Skeletal muscle satellite cell (primary cell): ENCODE data around the gene MICU1.
"Not testable (repeated sequence)": the region's sequence is repeated elsewhere in the genome, so short reads cannot be mapped to it uniquely, and the experiment has no call there.

Experiments used
- H3K27me3 ChIP-seq: 2 replicates; pipeline ENCODE4 v1.7.0; 2013; ENCODE audit warnings: low read length; ENCODE audit not compliant: control insufficient read depth, insufficient read depth
- H3K36me3 ChIP-seq: 2 replicates; pipeline ENCODE4 v1.7.0; 2013; ENCODE audit warnings: mild to moderate bottlenecking, control low read depth, low read length; ENCODE audit not compliant: insufficient read depth
- H3K4me1 ChIP-seq: 2 replicates; pipeline ENCODE4 v1.7.0; 2013; ENCODE audit warnings: low read length; ENCODE audit not compliant: control insufficient read depth, insufficient read depth
- H3K4me2 ChIP-seq: 2 replicates; pipeline ENCODE4 v1.7.0; 2013; ENCODE audit warnings: mild to moderate bottlenecking, low read length
- H3K4me3 ChIP-seq: 2 replicates; pipeline ENCODE4 v1.7.0; 2013; ENCODE audit warnings: low read length
- H3K9ac ChIP-seq: 2 replicates; pipeline ENCODE4 v1.7.0; 2013; ENCODE audit warnings: mild to moderate bottlenecking, low read depth, low read length, moderate library complexity
- H3K9me3 ChIP-seq: replicated peaks from 2 replicates; pipeline ENCODE4 v1.7.0; 2013; ENCODE audit warnings: mild to moderate bottlenecking, control low read depth, low read length

MICU1 gene

GRCh38 chr10:72499701-72500100, 126.2 kb downstream of the MICU1 start:
- Histone ChIP-seq H3K4me3 (no peak overlapping the region), H3K4me2 (no peak overlapping the region), H3K9me3 (no peaks in the 10 kb centered on the region), H3K4me1 (peaks cover 10% of the 10 kb centered on the region), H3K27me3 (no peaks in the 10 kb centered on the region), H3K36me3 (no peaks in the 10 kb centered on the region), H3K9ac (no peak overlapping the region)

DNA sequence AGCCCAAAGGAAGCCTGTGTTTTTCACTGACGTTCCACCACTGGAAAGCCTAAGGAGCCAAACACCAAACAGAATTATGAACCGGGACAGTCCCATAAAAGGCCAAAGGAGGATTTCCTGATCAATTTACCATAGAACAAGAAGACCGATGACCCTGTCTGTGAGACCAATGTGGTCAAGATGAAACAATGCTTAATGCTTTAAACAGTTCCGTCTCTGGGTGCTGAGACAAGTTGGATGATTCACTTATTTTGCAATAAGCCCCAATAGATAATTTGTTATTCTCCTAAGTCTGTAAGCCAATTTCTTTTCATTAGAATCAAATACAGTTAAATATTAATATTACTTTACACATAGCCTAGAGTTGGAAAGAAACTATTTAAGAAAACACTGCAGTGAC, 134.9 kb downstream of the MICU1 start:
- H3K4me2 ChIP-seq, result no peak overlapping the region
- no peaks in the 10 kb centered on the region for H3K9me3 ChIP-seq
- no peak overlapping the region for H3K9ac ChIP-seq
- H3K36me3 ChIP-seq, result no peaks in the 10 kb centered on the region
- no peak overlapping the region for H3K4me3 ChIP-seq
- H3K4me1 ChIP-seq, result peaks cover 4% of the 10 kb centered on the region
- H3K27me3 ChIP-seq, result no peaks in the 10 kb centered on the region

DNA sequence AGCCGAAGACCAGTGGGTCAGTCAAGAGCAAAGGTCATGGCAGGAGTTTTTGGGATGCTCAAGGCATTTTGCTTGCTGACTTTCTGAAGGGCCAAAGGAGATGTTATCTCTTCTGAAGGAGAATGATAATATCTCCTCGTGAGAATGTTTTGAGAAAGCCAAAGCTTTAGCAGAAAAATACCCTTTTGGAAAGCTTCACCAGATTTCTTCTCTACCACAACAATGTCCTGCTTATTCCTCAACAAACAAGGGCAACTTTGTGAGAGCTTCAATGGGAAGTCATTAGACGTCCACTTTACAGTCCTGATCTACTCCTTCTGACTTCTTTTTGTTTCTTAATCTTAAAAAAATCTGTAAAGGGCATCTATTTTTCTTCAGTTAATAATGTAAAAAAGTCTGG, 138.4 kb downstream of the MICU1 start:
- H3K4me2 ChIP-seq, result no peak overlapping the region
- H3K36me3 ChIP-seq, result peaks cover 3% of the 10 kb centered on the region
- no peaks in the 10 kb centered on the region for H3K27me3 ChIP-seq
- H3K4me1 ChIP-seq, result peaks cover 4% of the 10 kb centered on the region
- no peak overlapping the region for H3K4me3 ChIP-seq
- no peaks in the 10 kb centered on the region for H3K9me3 ChIP-seq
- no peak overlapping the region for H3K9ac ChIP-seq

- no peak overlapping the region for H3K4me2 ChIP-seq
- H3K4me3 ChIP-seq, result no peak overlapping the region
- H3K36me3 ChIP-seq, result peaks cover 3% of the 10 kb centered on the region
- peaks cover 4% of the 10 kb centered on the region for H3K4me1 ChIP-seq
- no peaks in the 10 kb centered on the region for H3K9me3 ChIP-seq
- no peaks in the 10 kb centered on the region for H3K27me3 ChIP-seq
- no peak overlapping the region for H3K9ac ChIP-seq
These were observed 138.8 kb downstream of the MICU1 start for GRCh38 chr10:72487116-72487515.

DNA sequence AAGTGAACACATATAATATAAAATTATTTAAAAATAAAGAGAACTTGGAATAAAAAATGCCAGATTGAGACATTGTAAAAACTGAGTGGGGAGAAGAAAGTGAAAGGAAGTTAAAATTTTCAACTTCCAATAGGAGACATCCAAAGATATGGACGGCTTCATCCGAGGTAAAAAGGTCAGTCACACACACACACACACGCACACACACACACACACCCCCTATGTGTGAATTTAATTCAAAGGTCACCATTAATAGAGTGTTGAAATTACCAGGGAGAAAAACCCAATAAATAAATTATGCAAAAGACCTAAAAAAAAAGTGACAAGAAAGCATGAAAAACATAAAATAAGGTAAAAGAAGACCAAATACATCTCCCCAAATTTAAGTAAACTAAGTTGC, 140.2 kb downstream of the MICU1 start:
- no peaks in the 10 kb centered on the region for H3K27me3 ChIP-seq

GRCh38 chr10:72484521-72484920, 141.4 kb downstream of the MICU1 start:
- H3K36me3 ChIP-seq, result peaks cover 3% of the 10 kb centered on the region
- no peaks in the 10 kb centered on the region for H3K4me1 ChIP-seq
- no peak overlapping the region for H3K9ac ChIP-seq
- H3K4me3 ChIP-seq, result no peak overlapping the region
- no peaks in the 10 kb centered on the region for H3K9me3 ChIP-seq
- H3K27me3 ChIP-seq, result no peaks in the 10 kb centered on the region
- no peak overlapping the region for H3K4me2 ChIP-seq

More for the DNA sequence above, 140.2 kb downstream of the MICU1 start:
- Histone ChIP-seq H3K9ac (no peak overlapping the region), H3K4me2 (no peak overlapping the region), H3K4me3 (no peak overlapping the region), H3K9me3 (no peaks in the 10 kb centered on the region), H3K36me3 (peaks cover 3% of the 10 kb centered on the region), H3K4me1 (peaks cover 1% of the 10 kb centered on the region)

- H3K9me3 ChIP-seq, result no peaks in the 10 kb centered on the region
- H3K9ac ChIP-seq, result no peak overlapping the region
- peaks cover 3% of the 10 kb centered on the region for H3K36me3 ChIP-seq
- H3K4me1 ChIP-seq, result no peaks in the 10 kb centered on the region
- H3K27me3 ChIP-seq, result no peaks in the 10 kb centered on the region
- no peak overlapping the region for H3K4me3 ChIP-seq
- no peak overlapping the region for H3K4me2 ChIP-seq
These were observed 142.4 kb downstream of the MICU1 start for GRCh38 chr10:72483471-72483870.

GRCh38 chr10:72480861-72481260, 145.0 kb downstream of the MICU1 start:
- Histone ChIP-seq H3K4me2 (no peak overlapping the region), H3K4me3 (no peak overlapping the region), H3K9me3 (no peaks in the 10 kb centered on the region)

DNA sequence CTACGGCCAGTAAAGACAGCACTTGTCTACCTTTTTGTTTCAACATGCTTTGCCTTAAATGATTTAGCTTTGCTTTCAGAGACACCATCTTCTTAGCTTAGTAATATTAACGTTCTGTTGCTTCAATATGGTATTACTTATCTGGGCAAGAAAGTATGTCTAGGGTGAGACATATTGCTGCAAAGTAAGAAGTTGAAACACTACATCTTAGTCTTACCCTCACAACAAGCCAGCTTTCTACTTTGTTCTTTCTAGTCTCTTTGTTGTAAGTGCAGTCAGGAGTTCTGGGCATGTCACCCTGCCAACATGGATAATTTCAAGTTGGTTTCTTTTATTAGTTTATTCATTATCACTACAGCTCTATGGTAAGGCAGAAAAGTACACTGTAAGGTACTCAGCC, 148.4 kb downstream of the MICU1 start:
- H3K36me3 ChIP-seq, result no peaks in the 10 kb centered on the region
- no peak overlapping the region for H3K4me3 ChIP-seq
- H3K4me1 ChIP-seq, result no peaks in the 10 kb centered on the region
- no peak overlapping the region for H3K9ac ChIP-seq
- no peak overlapping the region for H3K4me2 ChIP-seq
- no peaks in the 10 kb centered on the region for H3K9me3 ChIP-seq
- H3K27me3 ChIP-seq, result no peaks in the 10 kb centered on the region

More at GRCh38 chr10:72480861-72481260, 145.0 kb downstream of the MICU1 start:
- peaks cover 3% of the 10 kb centered on the region for H3K36me3 ChIP-seq
- no peak overlapping the region for H3K9ac ChIP-seq
- H3K27me3 ChIP-seq, result no peaks in the 10 kb centered on the region
- no peaks in the 10 kb centered on the region for H3K4me1 ChIP-seq

GRCh38 chr10:72472306-72472705, 153.6 kb downstream of the MICU1 start:
- H3K27me3 ChIP-seq, result no peaks in the 10 kb centered on the region
- no peak overlapping the region for H3K9ac ChIP-seq
- no peak overlapping the region for H3K4me2 ChIP-seq
- H3K4me3 ChIP-seq, result no peak overlapping the region
- H3K36me3 ChIP-seq, result peaks cover 3% of the 10 kb centered on the region
- H3K9me3 ChIP-seq, result no peaks in the 10 kb centered on the region
- no peaks in the 10 kb centered on the region for H3K4me1 ChIP-seq

DNA sequence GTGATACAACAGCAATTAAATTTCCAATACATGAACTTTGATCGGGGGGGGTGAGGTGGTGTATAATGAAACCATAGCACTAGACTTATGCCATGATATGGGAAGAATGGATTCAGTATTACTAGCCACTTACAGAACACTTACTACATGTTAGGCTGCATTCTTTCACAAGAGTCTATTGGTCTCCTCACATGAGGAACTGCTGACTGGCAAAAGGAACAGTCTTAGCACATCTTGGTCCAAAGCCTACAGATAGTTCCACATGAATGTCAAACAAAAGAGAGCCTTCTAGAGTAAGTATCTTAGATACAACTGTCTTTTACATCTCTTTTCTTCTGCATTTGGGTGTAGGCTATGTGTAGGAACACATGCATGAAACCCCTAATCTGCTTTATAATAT, 155.2 kb downstream of the MICU1 start:
- H3K4me2 ChIP-seq, result no peak overlapping the region
- H3K4me1 ChIP-seq, result no peaks in the 10 kb centered on the region
- no peak overlapping the region for H3K9ac ChIP-seq
- H3K27me3 ChIP-seq, result no peaks in the 10 kb centered on the region
- H3K4me3 ChIP-seq, result no peak overlapping the region
- H3K36me3 ChIP-seq, result peaks cover 3% of the 10 kb centered on the region
- no peaks in the 10 kb centered on the region for H3K9me3 ChIP-seq

- H3K36me3 ChIP-seq, H3K4me3 ChIP-seq: not testable (repeated sequence)
These were observed 158.8 kb downstream of the MICU1 start for GRCh38 chr10:72467064-72467463.

More at GRCh38 chr10:72467064-72467463, 158.8 kb downstream of the MICU1 start:
- not testable (repeated sequence) for H3K4me2 ChIP-seq, H3K9me3 ChIP-seq, H3K4me1 ChIP-seq, H3K27me3 ChIP-seq, H3K9ac ChIP-seq
